Ramos (cell line): Measurements from ENCODE around the gene PHLDB3.
"Not testable (repeated sequence)": the region's sequence is repeated elsewhere in the genome, so short reads cannot be mapped to it uniquely, and the experiment has no call there.

Source experiments
- in situ Hi-C: fragments of 300-500 bp; cut with MboI; formaldehyde crosslinking; loops from one replicate; pipeline ENCODE4 v1.14.3; 2022; ENCODE audit warnings: low sequenced_read_pairs; ENCODE audit not compliant: unreplicated experiment

The PHLDB3 gene

GRCh38 chr19:43527860-43528622, 23.5 kb upstream of the PHLDB3 start:
- in situ Hi-C loops = no loop called here

- in situ Hi-C loops = no loop called here
Observed at GRCh38 chr19:43526884-43527859, 22.6 kb upstream of the PHLDB3 start, which contains the start of gene ETHE1. ETHE1 (minus strand) TSS chr19:43527201; CDS start chr19:43527177, 24 bp downstream.

GRCh38 chr19:43525836-43526771, 21.6 kb upstream of the PHLDB3 start:
- in situ Hi-C loops = no loop called here

- in situ Hi-C loops = no loop called here
Observed at GRCh38 chr19:43524922-43525835, 20.6 kb upstream of the PHLDB3 start.

GRCh38 chr19:43523696-43524095, 19.1 kb upstream of the PHLDB3 start:
- in situ Hi-C loops = not testable (repeated sequence)

GRCh38 chr19:43522929-43523328, 18.4 kb upstream of the PHLDB3 start:
- in situ Hi-C loops = no loop called here

GRCh38 chr19:43519436-43520088, 15.0 kb upstream of the PHLDB3 start:
- in situ Hi-C loops = loop anchor here (5.0 kb wide), 1 partner anchor 72 kb away; no protein-coding TSS in a partner anchor

GRCh38 chr19:43518051-43518450, 13.5 kb upstream of the PHLDB3 start:
- in situ Hi-C loops = loop anchor here (5.0 kb wide), 1 partner anchor 71 kb away; no protein-coding TSS in a partner anchor

GRCh38 chr19:43512399-43512798, 7.9 kb upstream of the PHLDB3 start:
- in situ Hi-C loops = not testable (repeated sequence)

GRCh38 chr19:43511324-43511723, 6.8 kb upstream of the PHLDB3 start:
- in situ Hi-C loops = no loop called here

- in situ Hi-C loops = no loop called here
Observed at GRCh38 chr19:43510713-43511112, 6.2 kb upstream of the PHLDB3 start.

- in situ Hi-C loops = no loop called here
Observed at GRCh38 chr19:43507880-43508279, 3.3 kb upstream of the PHLDB3 start.

- in situ Hi-C loops = no loop called here
Observed at GRCh38 chr19:43506629-43507028, 2.1 kb upstream of the PHLDB3 start.

- in situ Hi-C loops = no loop called here
Observed at GRCh38 chr19:43505941-43506340, 1.4 kb upstream of the PHLDB3 start.

- in situ Hi-C loops = no loop called here
Observed at GRCh38 chr19:43505186-43505456, 575 bp upstream of the PHLDB3 start.

GRCh38 chr19:43503501-43504425, 783 bp downstream of the PHLDB3 start:
- in situ Hi-C loops = no loop called here

GRCh38 chr19:43502419-43502976, 2.0 kb downstream of the PHLDB3 start:
- in situ Hi-C loops = no loop called here
